GM12878 (cell line): ENCODE results near the gene POP7. TPM values are rescaled to one million over a fixed set of nuclear protein-coding genes. Genes with fewer than 3 reads are reported as not detected.

Experiments
- ATAC-seq: fragments of 200-7000 bp; cut with Tn5 transposase; 3 replicates; pipeline ENCODE4 v1.9.1; 2020; ENCODE audit warnings: mild to moderate bottlenecking, moderate library complexity
- BruUV-seq: library from RNA; stranded (reverse); fragments of 400-500 nt; replicated peaks from 2 replicates; lab custom pipeline; 2021; lab: Mats Ljungman, UMichigan
- CTCF ChIA-PET: fragments of 300-600 bp; sonication (Branson Sonifier 250); formaldehyde crosslinking; extraction: SDS; loops from one replicate; lab custom pipeline; 2021; ENCODE audit warnings: inconsistent platforms; lab: Yijun Ruan, JAX
- POLR2A ChIA-PET: fragments of 350-600 bp; formaldehyde crosslinking; extraction: SDS; loops from one replicate; lab custom pipeline; 2021; ENCODE audit warnings: inconsistent platforms; lab: Charles Lee
- RAD21 ChIA-PET: fragments of 300-600 bp; sonication (Branson Sonifier 250); formaldehyde crosslinking; loops from one replicate; lab custom pipeline; 2023; ENCODE audit warnings: antibody characterized with exemption; ENCODE audit not compliant: unreplicated experiment; lab: Charles Lee
- SMC1A ChIA-PET: fragments of 300-600 bp; sonication (Branson Sonifier 250); formaldehyde crosslinking; loops from one replicate; lab custom pipeline; 2023; ENCODE audit not compliant: unreplicated experiment, uncharacterized antibody; lab: Charles Lee
- DNase-seq: peaks from one replicate; pipeline ENCODE4 v3.0.0-alpha.2; 2011; ENCODE audit warnings: low read depth, low spot score
- FAIRE-seq: peaks from 3 replicates; lab custom pipeline; 2011; peaks lifted over from hg19 to GRCh38; lab: Jason Lieb, UNC
- H2AFZ ChIP-seq: 2 replicates; pipeline ENCODE4 v1.6.0; 2011; ENCODE audit warnings: low read depth, low read length, control low read depth; ENCODE audit not compliant: control insufficient read depth
- H3K27ac ChIP-seq: 2 replicates; pipeline ENCODE4 v1.5.1; 2011; ENCODE audit warnings: control low read depth; ENCODE audit not compliant: control insufficient read depth, insufficient read depth
- H3K27me3 ChIP-seq, 2 experiments: replicated peaks in 1 of 2; 2 replicates each; pipeline versions ENCODE4 v1.6.0 to v1.6.1; 2011; ENCODE audit warnings: low read length in 1 of 2; ENCODE audit not compliant: control insufficient read depth in 2 of 2, insufficient read depth in 2 of 2
- H3K36me3 ChIP-seq, 2 experiments: 2 replicates each; pipeline ENCODE4 v1.5.1; 2011; ENCODE audit warnings: low read length in 1 of 2; ENCODE audit not compliant: control insufficient read depth in 2 of 2, insufficient read depth in 2 of 2
- H3K4me1 ChIP-seq: 2 replicates; pipeline ENCODE4 v1.6.1; 2011; ENCODE audit warnings: mild to moderate bottlenecking, low read length, moderate library complexity, mixed read lengths; ENCODE audit not compliant: control insufficient read depth, insufficient read depth
- H3K4me2 ChIP-seq: 2 replicates; pipeline ENCODE4 v1.6.0; 2011; ENCODE audit warnings: control low read depth; ENCODE audit not compliant: control insufficient read depth, insufficient read depth
- H3K4me3 ChIP-seq: fragments of 200-600 bp; sonication (generic); 2 replicates; pipeline ENCODE4 v1.5.1; 2016
- H3K79me2 ChIP-seq: 2 replicates; pipeline ENCODE4 v1.6.0; 2011; ENCODE audit warnings: low read length; ENCODE audit not compliant: control insufficient read depth, insufficient read depth
- H3K9ac ChIP-seq: 2 replicates; pipeline ENCODE4 v1.8.0; 2011; ENCODE audit warnings: low read length, control low read depth, mixed read lengths; ENCODE audit not compliant: control insufficient read depth, insufficient read depth
- H3K9me3 ChIP-seq: replicated peaks from 3 replicates; pipeline ENCODE4 v1.5.1; 2011; ENCODE audit warnings: mild to moderate bottlenecking, low read length; ENCODE audit not compliant: control insufficient read depth, insufficient read depth
- H4K20me1 ChIP-seq: 2 replicates; pipeline ENCODE4 v1.6.0; 2011; ENCODE audit not compliant: control insufficient read depth, insufficient read depth
- BACH1 ChIP-seq: fragments of 450-650 bp; IDR thresholded peaks from 2 replicates; pipeline ENCODE4 v1.6.1; 2017; ENCODE audit warnings: mild to moderate bottlenecking, borderline replicate concordance
- CTCF ChIP-seq, 3 experiments: IDR thresholded peaks in 2 of 3; conservative IDR thresholded peaks in 1 of 3; 2 replicates each; pipeline ENCODE4 v1.5.1; 2011; ENCODE audit warnings: low read depth in 3 of 3, low read length in 3 of 3, mild to moderate bottlenecking in 3 of 3, control low read depth in 2 of 3, moderate library complexity in 2 of 3, inconsistent platforms in 1 of 3, mixed read lengths in 1 of 3; ENCODE audit not compliant: control insufficient read depth in 2 of 3, insufficient read depth in 1 of 3; ENCODE audit errors: extremely low read depth in 1 of 3
- E2F4 ChIP-seq: IDR thresholded peaks from 2 replicates; pipeline ENCODE4 v1.6.1; 2012; ENCODE audit warnings: low read depth, low read length, improper control_type of control experiment
- HCFC1 ChIP-seq: fragments of 150-350 bp; IDR thresholded peaks from 2 replicates; pipeline ENCODE4 v1.6.1; 2014; ENCODE audit warnings: low read length
- IRF3 ChIP-seq: fragments of 450-650 bp; IDR thresholded peaks from 2 replicates; pipeline ENCODE4 v1.6.1; 2014; ENCODE audit warnings: mild to moderate bottlenecking
- KDM1A ChIP-seq: fragments of 200-600 bp; sonication (generic); IDR thresholded peaks from 2 replicates; pipeline ENCODE4 v1.6.1; 2016; ENCODE audit warnings: borderline replicate concordance
- POLR2AphosphoS5 ChIP-seq: IDR thresholded peaks from 2 replicates; pipeline ENCODE4 v1.6.1; 2011; ENCODE audit warnings: mild to moderate bottlenecking, low read length, inconsistent platforms
- RFX5 ChIP-seq: IDR thresholded peaks from 2 replicates; pipeline ENCODE4 v1.6.1; 2011; ENCODE audit warnings: low read depth, low read length, improper control_type of control experiment
- SIX5 ChIP-seq: IDR thresholded peaks from 2 replicates; pipeline ENCODE4 v1.6.1; 2011; ENCODE audit warnings: mild to moderate bottlenecking, low read depth, low read length, moderate library complexity; ENCODE audit not compliant: severe bottlenecking
- SMARCA5 ChIP-seq: fragments of 450-650 bp; IDR thresholded peaks from 2 replicates; pipeline ENCODE4 v1.6.1; 2017; ENCODE audit warnings: mild to moderate bottlenecking
- ZBED1 ChIP-seq: IDR thresholded peaks from 2 replicates; pipeline ENCODE4 v1.6.1; 2016; ENCODE audit warnings: borderline replicate concordance
- ZNF592 ChIP-seq: fragments of 450-650 bp; IDR thresholded peaks from 2 replicates; pipeline ENCODE4 v1.6.1; 2017; ENCODE audit warnings: mild to moderate bottlenecking, moderate library complexity
- ZZZ3 ChIP-seq: IDR thresholded peaks from 2 replicates; pipeline ENCODE4 v1.6.1; 2011; ENCODE audit warnings: low read depth; ENCODE audit not compliant: control insufficient read depth, insufficient read length
- WGBS: methylation state at CpG from one replicate; pipeline ENCODE4 v1.1.6; 2016; ENCODE audit warnings: low lambda C conversion rate; ENCODE audit not compliant: insufficient replicate concordance, insufficient coverage; ENCODE audit errors: missing lambda C conversion rate; 5-methylcytosine and 5-hydroxymethylcytosine counted together
- in situ Hi-C: fragments of 300-500 bp; cut with MboI; formaldehyde crosslinking; loops from 9 replicates; pipeline ENCODE4 v1.14.3; 2018; ENCODE audit warnings: mixed read lengths
- intact Hi-C: fragments of 100-400 bp; cut with micrococcal nuclease; formaldehyde crosslinking; loops from one replicate; pipeline ENCODE4 v1.14.2; 2022; ENCODE audit not compliant: unreplicated experiment
- polyA plus RNA-seq, 11 experiments: library from polyadenylated mRNA; depleted of rRNA in 4 of 11; unstranded in 6 of 11; stranded (reverse) in 5 of 11; fragments of >200 nt; fragmentation: Nextera tagmentation in 4 of 11; fragmentation: Illumina TruSeq in 1 of 11; extraction: Ambion mirVana in 4 of 11; extraction: Trizol in 1 of 11; gene quantifications; 1 replicate in 1 of 11; 2 replicates in 10 of 11; pipeline versions ENCODE4 v1.2.1 to v1.2.3, GENCODE V29; 2011 to 2016; ENCODE audit warnings: inconsistent platforms in 2 of 11, missing spikeins in 2 of 11, low read depth in 1 of 11
- total RNA-seq, 4 experiments: library from RNA; depleted of rRNA in 3 of 4; stranded (reverse); fragments of >200 nt in 3 of 4; fragmentation: Illumina TruSeq in 1 of 4; extraction: Trizol in 1 of 4; gene quantifications; 2 replicates each; pipeline versions ENCODE4 v1.2.1 to v1.2.3, GENCODE V29; 2013 to 2021
- TF ChIP-seq, protein P1 (sequence below): IDR thresholded peaks from 2 replicates; pipeline ENCODE4 v1.6.1; 2012; ENCODE audit warnings: low read depth, low read length, improper control_type of control experiment

POP7 gene
- total and polyA plus RNA-seq, 10 of the 15 experiments (the other 5 are each of a cell fraction or from before 2014, with no cell fraction given), result 12.1 to 148 (median 51.7) TPM

DNA sequence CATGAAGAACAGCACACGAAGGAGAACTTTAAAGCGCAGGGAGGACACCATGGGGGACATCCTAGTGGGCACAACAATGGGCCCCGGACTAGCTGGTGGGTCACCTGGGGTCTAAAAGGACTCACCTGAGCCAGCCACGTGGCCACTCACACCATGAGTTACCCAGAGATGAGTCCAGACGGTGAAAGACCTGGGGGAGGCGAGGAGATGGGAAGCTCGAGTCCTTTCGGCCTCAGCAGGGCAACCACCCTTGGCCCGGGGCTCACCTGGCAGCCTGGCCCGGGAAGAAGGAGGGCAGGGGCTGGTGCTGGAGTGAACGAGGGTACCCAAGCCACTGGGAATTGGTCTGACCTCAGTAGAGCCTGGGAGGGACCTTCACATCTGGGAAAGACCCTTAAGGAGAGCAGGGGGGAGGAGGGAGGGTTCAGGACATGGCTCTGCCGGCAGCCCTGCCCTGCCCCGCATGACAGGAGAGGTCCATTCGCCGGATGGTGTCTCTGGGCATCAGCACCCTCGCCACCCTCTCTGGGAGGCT lies 17.5 kb upstream of the POP7 start:
- Histone ChIP-seq H3K79me2 (peaks cover 48% of the 10 kb centered on the region), H3K4me3 (no peak overlapping the region), H3K4me1 (peaks cover 25% of the 10 kb centered on the region), H3K9me3 (no peaks in the 10 kb centered on the region), H3K9ac (no peak overlapping the region), H4K20me1 (no peaks in the 10 kb centered on the region), H3K27me3 (no peaks in the 10 kb centered on the region), H3K36me3 (peaks cover 0 to 26% of the 10 kb centered on the region in 2 experiments; a peak in 3 of 4 replicates), H2AFZ (no peak overlapping the region), H3K4me2 (no peak overlapping the region), H3K27ac (no peak overlapping the region)
- CTCF ChIA-PET, result interaction anchor here (1.0 to 6.6 kb wide), 4 partner anchors 10 to 103 kb away, joined by 3 to 57 read pairs (median 44); partner anchors contain the start of genes FBXO24 and LRCH4
- SMC1A ChIA-PET, result no interaction called here
- in situ Hi-C loops (loop anchor here (25.0 kb wide), 1 partner anchor 226 kb away; the partner anchor contains the start of gene SPACDR), intact Hi-C loops (no loop called here)
- FAIRE-seq, result no peak
- WGBS, result 88% methylated on average over 16 of the region's 16 CpGs
- RAD21 ChIA-PET, result no interaction called here
- no peak for ATAC-seq
- no TSS peak for BruUV-seq
- POLR2A ChIA-PET, result interaction anchor here (0.5 to 1.3 kb wide), 2 partner anchors 17 to 312 kb away, joined by 4 read pairs; partner anchors contain the start of gene POP7
- no peak for DNase-seq
- TF ChIP-seq SIX5, result no peak
- no peak for TF ChIP-seq RFX5
- TF ChIP-seq KDM1A, result no peak
- no peak for TF ChIP-seq CTCF (IDR thresholded peaks at IDR 0.05 in 2 of 3, conservative IDR thresholded peaks at IDR 0.05 in 1 of 3; ENCODE audit: control insufficient read depth in 2 of 3, extremely low read depth in 1 of 3, insufficient read depth in 1 of 3, low read depth in 3 of 3, low read length in 3 of 3)
- TF ChIP-seq ZBED1, result no peak
- TF ChIP-seq E2F4, result no peak
- TF ChIP-seq BACH1, result no peak
- no peak for TF ChIP-seq SMARCA5
- no peak for TF ChIP-seq POLR2AphosphoS5
- TF ChIP-seq, protein P1, sequence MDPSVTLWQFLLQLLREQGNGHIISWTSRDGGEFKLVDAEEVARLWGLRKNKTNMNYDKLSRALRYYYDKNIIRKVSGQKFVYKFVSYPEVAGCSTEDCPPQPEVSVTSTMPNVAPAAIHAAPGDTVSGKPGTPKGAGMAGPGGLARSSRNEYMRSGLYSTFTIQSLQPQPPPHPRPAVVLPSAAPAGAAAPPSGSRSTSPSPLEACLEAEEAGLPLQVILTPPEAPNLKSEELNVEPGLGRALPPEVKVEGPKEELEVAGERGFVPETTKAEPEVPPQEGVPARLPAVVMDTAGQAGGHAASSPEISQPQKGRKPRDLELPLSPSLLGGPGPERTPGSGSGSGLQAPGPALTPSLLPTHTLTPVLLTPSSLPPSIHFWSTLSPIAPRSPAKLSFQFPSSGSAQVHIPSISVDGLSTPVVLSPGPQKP, result no peak
- no peak for TF ChIP-seq ZNF592
- no peak for TF ChIP-seq HCFC1
- TF ChIP-seq ZZZ3, result no peak
- TF ChIP-seq IRF3, result no peak
